VCaP (cell line): ENCODE measurements around the gene WDR31.
A peak's percentile ranks its signal among the peaks of the same experiment; 100 is the strongest.

Experiments
- H3K27ac ChIP-seq: fragments of 450-650 bp; 2 replicates; pipeline ENCODE4 v1.5.1; 2017
- CTCF ChIP-seq: fragments of 450-650 bp; conservative IDR thresholded peaks from 2 replicates; pipeline ENCODE4 v1.5.1; 2017; ENCODE audit warnings: mild to moderate bottlenecking, moderate library complexity

WDR31 gene

GRCh38 chr9:113343732-113344231 lies 3.7 kb upstream of the WDR31 start:
- no peak for TF ChIP-seq CTCF
- H3K27ac ChIP-seq = peak overlapping the region; percentile 62

- no peak for TF ChIP-seq CTCF
- H3K27ac ChIP-seq = no peak overlapping the region
Observed at GRCh38 chr9:113341712-113342410, 1.8 kb upstream of the WDR31 start.

DNA sequence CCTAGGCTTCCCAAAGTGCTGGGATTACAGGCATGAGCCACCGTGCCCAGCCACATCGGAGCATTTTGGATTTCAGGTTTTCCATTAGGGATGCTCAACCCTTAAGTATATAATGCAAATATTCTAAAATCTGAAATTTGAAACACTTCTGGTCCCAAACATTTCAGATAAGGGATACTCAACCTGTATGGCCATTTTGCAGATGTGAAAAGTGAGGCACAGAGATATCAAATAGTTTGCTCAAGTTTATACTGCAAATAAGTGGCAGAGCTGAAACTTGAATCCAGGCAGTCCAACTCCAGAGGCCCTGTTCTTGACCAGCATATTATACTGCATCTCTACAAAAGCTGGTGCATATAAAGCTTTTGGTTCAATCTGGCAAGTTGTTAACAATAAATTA lies 2.4 kb downstream of the WDR31 start:
- no peak overlapping the region for H3K27ac ChIP-seq
- TF ChIP-seq CTCF = no peak

DNA sequence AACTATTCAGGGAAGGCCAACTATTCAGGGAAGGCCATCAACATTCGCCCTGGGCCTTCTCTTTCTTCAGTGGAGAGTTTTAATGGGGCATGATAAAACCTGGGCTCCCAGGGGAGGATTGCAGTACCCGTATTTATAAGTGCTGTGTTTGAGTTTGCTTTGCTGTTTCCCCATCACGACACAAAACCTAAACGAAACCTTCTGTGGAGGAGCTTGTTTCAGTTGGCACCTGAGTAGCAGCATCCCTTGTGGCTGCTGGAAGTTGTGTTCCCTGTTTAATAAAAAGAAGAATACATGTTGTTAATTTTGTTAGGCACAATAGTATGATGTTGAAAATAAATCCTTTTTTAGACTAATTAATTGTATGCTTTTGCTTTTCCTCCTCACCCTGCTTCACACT lies 8.3 kb downstream of the WDR31 start:
- no peak overlapping the region for H3K27ac ChIP-seq
- no peak for TF ChIP-seq CTCF

GRCh38 chr9:113328045-113328782 lies 11.9 kb downstream of the WDR31 start:
- TF ChIP-seq CTCF = no peak
- H3K27ac ChIP-seq = no peak overlapping the region

DNA sequence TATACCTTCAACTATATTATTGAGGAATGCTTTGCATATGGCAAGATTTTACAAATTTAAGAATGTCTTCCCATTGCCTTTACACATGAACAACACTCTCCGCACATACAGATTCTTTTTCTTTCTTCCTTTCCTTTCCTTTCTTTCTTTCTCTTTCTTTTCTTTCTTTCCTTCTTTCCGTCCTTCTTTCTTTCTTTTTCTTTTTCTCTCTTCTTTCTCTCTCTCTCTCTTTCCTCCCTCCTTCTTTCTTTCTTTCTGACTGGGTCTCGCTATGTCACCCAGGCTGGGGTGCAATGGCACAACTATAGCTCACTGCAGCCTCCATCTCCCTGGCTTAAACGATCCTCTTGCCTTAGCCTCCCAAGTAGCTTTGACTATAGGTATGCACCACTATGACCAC lies 13.8 kb downstream of the WDR31 start:
- no peak overlapping the region for H3K27ac ChIP-seq
- TF ChIP-seq CTCF = no peak

DNA sequence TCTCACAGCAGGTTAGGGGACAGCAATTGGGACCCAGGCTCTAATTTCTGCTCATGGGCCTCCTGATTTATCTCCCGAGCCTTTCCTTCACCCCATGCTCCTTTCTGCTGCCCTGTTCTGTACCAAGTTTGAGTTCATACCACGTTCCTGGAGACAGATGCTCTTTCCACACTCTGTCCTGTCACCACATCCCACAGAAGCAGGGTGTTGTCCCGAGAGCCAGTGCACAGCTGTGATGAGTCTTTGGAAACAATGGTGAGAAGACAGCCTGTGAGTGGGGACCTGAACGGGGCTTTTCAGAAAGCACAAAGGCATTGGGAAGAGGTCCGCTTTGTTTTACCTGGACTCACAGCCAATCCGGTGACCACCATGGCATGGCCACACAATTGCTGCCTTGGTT lies 17.4 kb downstream of the WDR31 start:
- H3K27ac ChIP-seq = no peak overlapping the region
- TF ChIP-seq CTCF = no peak
